K562 (cell line): ENCODE measurements around the gene GSTM2. TPM values are rescaled to one million over a fixed set of nuclear protein-coding genes. Genes with fewer than 3 reads are reported as not detected.
"Not testable (repeated sequence)": the region's sequence is repeated elsewhere in the genome, so short reads cannot be mapped to it uniquely, and the experiment has no call there.

ENCODE experiments used
- ATAC-seq: fragments of 200-7000 bp; cut with Tn5 transposase; 3 replicates; pipeline ENCODE4 v1.9.1; 2020; ENCODE audit warnings: moderate library complexity
- BruUV-seq: library from RNA; stranded (reverse); fragments of 400-500 nt; replicated peaks from 2 replicates; lab custom pipeline; 2021; lab: Mats Ljungman, UMichigan
- CTCF ChIA-PET: fragments of 300-600 bp; formaldehyde crosslinking; extraction: SDS; loops from one replicate; lab custom pipeline; 2021; ENCODE audit warnings: low intra/inter-chr PET ratio; lab: Yijun Ruan, JAX
- POLR2A ChIA-PET: fragments of 300-600, 350-650 bp; sonication (Branson Sonifier 250); formaldehyde crosslinking; extraction: SDS; loops from one replicate; lab custom pipeline; 2021; ENCODE audit warnings: antibody characterized with exemption, inconsistent platforms; lab: Yijun Ruan, JAX
- DNase-seq, 4 experiments: peaks; one replicate each; pipeline versions ENCODE4 v3.0.0 to v3.0.0-alpha.2; 2011 to 2018; ENCODE audit warnings: low spot score in 3 of 4, mixed read lengths in 3 of 4; ENCODE audit errors: extremely low read depth in 1 of 4
- FAIRE-seq: peaks from 2 replicates; lab custom pipeline; 2011; peaks lifted over from hg19 to GRCh38; lab: Jason Lieb, UNC
- H2AFZ ChIP-seq: 2 replicates; pipeline ENCODE4 v1.6.0; 2011; ENCODE audit warnings: low read depth, low read length, control low read depth, inconsistent platforms
- H3K27ac ChIP-seq: fragments of 200-600 bp; 3 replicates; pipeline ENCODE4 v1.8.0; 2011; ENCODE audit warnings: low read depth, mild to moderate bottlenecking, control low read depth, inconsistent platforms, low read length, moderate library complexity, mixed read lengths; ENCODE audit errors: extremely low read depth
- H3K27me3 ChIP-seq, 2 experiments: fragments of 300-600 bp in 1 of 2; 2 replicates in 1 of 2; 3 replicates in 1 of 2; pipeline versions ENCODE4 v1.6.0 to v1.8.0; 2011; ENCODE audit warnings: inconsistent platforms in 2 of 2, low read length in 2 of 2, mild to moderate bottlenecking in 1 of 2, mixed read lengths in 1 of 2, moderate library complexity in 1 of 2; ENCODE audit not compliant: control insufficient read depth in 2 of 2, insufficient read depth in 2 of 2
- H3K36me3 ChIP-seq: fragments of 300-600 bp; 3 replicates; pipeline ENCODE4 v1.8.0; 2011; ENCODE audit warnings: mild to moderate bottlenecking, low read length, inconsistent platforms; ENCODE audit not compliant: control insufficient read depth, insufficient read depth
- H3K4me1 ChIP-seq, 2 experiments: fragments of 200-600 bp in 1 of 2; replicated peaks in 1 of 2; 2 replicates in 1 of 2; 3 replicates in 1 of 2; pipeline versions ENCODE4 v1.5.1 to v1.8.0; 2011; ENCODE audit warnings: inconsistent platforms in 2 of 2, low read length in 2 of 2, mild to moderate bottlenecking in 1 of 2, mixed read lengths in 1 of 2, moderate library complexity in 1 of 2; ENCODE audit not compliant: control insufficient read depth in 2 of 2, insufficient read depth in 2 of 2
- H3K4me2 ChIP-seq: 2 replicates; pipeline ENCODE4 v1.6.1; 2011; ENCODE audit warnings: low read length, control low read depth, inconsistent platforms, mixed read lengths; ENCODE audit not compliant: insufficient read depth
- H3K4me3 ChIP-seq: fragments of 200-600 bp; sonication (generic), shearing (Covaris generic); 2 replicates; pipeline ENCODE4 v1.5.1; 2016; ENCODE audit warnings: control low read depth, inconsistent platforms
- H3K79me2 ChIP-seq: fragments of 200-600 bp; 3 replicates; pipeline ENCODE4 v1.8.0; 2011; ENCODE audit warnings: low read length, inconsistent platforms; ENCODE audit not compliant: control insufficient read depth, insufficient read depth
- H3K9ac ChIP-seq, 2 experiments: 2 replicates each; pipeline versions ENCODE4 v1.6.0 to v1.6.1; 2011; ENCODE audit warnings: low read depth in 2 of 2, low read length in 2 of 2, control low read depth in 1 of 2, inconsistent platforms in 1 of 2, mild to moderate bottlenecking in 1 of 2, mixed read lengths in 1 of 2; ENCODE audit not compliant: insufficient read depth in 1 of 2
- H3K9me1 ChIP-seq: one replicate; pipeline ENCODE4 v1.6.0; 2011; ENCODE audit warnings: inconsistent platforms, mild to moderate bottlenecking, low read length, moderate library complexity; ENCODE audit not compliant: control insufficient read depth, insufficient read depth
- H3K9me3 ChIP-seq: replicated peaks from 2 replicates; pipeline ENCODE4 v1.5.1; 2011; ENCODE audit warnings: low read depth, low read length, inconsistent platforms; ENCODE audit not compliant: control insufficient read depth, insufficient read depth
- H4K20me1 ChIP-seq: replicated peaks from 2 replicates; pipeline ENCODE4 v1.6.1; 2011; ENCODE audit warnings: low read length, inconsistent platforms, mixed read lengths; ENCODE audit not compliant: control insufficient read depth, insufficient read depth
- WGBS: fragments of 100-300 bp; shearing (Covaris generic); methylation state at CpG from one replicate; pipeline ENCODE4 v1.1.6; 2016; ENCODE audit warnings: low coverage, mixed read lengths; ENCODE audit not compliant: insufficient coverage; ENCODE audit errors: missing lambda C conversion rate; 5-methylcytosine and 5-hydroxymethylcytosine counted together
- in situ Hi-C: fragments of 300-500 bp; cut with MboI; formaldehyde crosslinking; loops from 4 replicates; pipeline ENCODE4 v1.15.0; 2018; ENCODE audit warnings: inconsistent platforms, mixed read lengths
- intact Hi-C: fragments of 100-400 bp; cut with micrococcal nuclease; formaldehyde crosslinking; loops from 2 replicates; pipeline ENCODE4 v1.14.2; 2022
- polyA plus RNA-seq, 8 experiments: library from polyadenylated mRNA; depleted of rRNA in 4 of 8; stranded (reverse) in 5 of 8; unstranded in 3 of 8; fragments of >200 nt; fragmentation: Nextera tagmentation in 2 of 8; fragmentation: Illumina TruSeq in 1 of 8; extraction: Ambion mirVana in 2 of 8; extraction: Trizol in 1 of 8; gene quantifications; 2 replicates each; pipeline versions ENCODE4 v1.2.1 to v1.2.3, GENCODE V29; 2011 to 2014; ENCODE audit warnings: inconsistent platforms in 1 of 8, missing spikeins in 1 of 8
- total RNA-seq, 7 experiments: library from RNA; depleted of rRNA in 6 of 7; stranded (reverse); fragments of >200 nt in 6 of 7; fragmentation: Illumina TruSeq in 2 of 7; extraction: Trizol in 2 of 7; gene quantifications; 2 replicates each; pipeline versions ENCODE4 v1.2.1 to v1.2.3, GENCODE V29; 2011 to 2021; ENCODE audit warnings: low replicate concordance in 1 of 7

The GSTM2 gene
- total and polyA plus RNA-seq, 9 of the 15 experiments (the other 6 are each of a cell fraction or from before 2014, with no cell fraction given): 1.6 to 15.1 (median 6.8) TPM

GRCh38 chr1:109685890-109686289, 18.0 kb downstream of the GSTM2 start:
- CTCF ChIA-PET, DNase-seq, H3K27me3 ChIP-seq, H3K36me3 ChIP-seq, BruUV-seq, ATAC-seq, intact Hi-C loops, FAIRE-seq, POLR2A ChIA-PET, H3K4me2 ChIP-seq, H2AFZ ChIP-seq, H3K4me3 ChIP-seq, H3K79me2 ChIP-seq, H4K20me1 ChIP-seq, H3K9me3 ChIP-seq, H3K9me1 ChIP-seq, H3K27ac ChIP-seq, H3K9ac ChIP-seq, in situ Hi-C loops, H3K4me1 ChIP-seq: not testable (repeated sequence)
- WGBS: no CpG with 5 or more reads among the region's 4 CpGs

GRCh38 chr1:109687109-109687508, 19.3 kb downstream of the GSTM2 start:
- CTCF ChIA-PET, in situ Hi-C loops, H2AFZ ChIP-seq, intact Hi-C loops, H3K27ac ChIP-seq, ATAC-seq, H3K9me1 ChIP-seq, H4K20me1 ChIP-seq, H3K79me2 ChIP-seq, H3K9me3 ChIP-seq, FAIRE-seq, POLR2A ChIA-PET, H3K27me3 ChIP-seq, H3K4me1 ChIP-seq, H3K4me3 ChIP-seq, H3K4me2 ChIP-seq, DNase-seq, H3K36me3 ChIP-seq, H3K9ac ChIP-seq, BruUV-seq: not testable (repeated sequence)
- WGBS: 31% methylated on average over 2 of the region's 11 CpGs
